ENCODE measurements around the gene NAPB. TPM values are rescaled to one million over a fixed set of nuclear protein-coding genes. Genes with fewer than 3 reads are reported as not detected.

Gene NAPB
- total and polyA plus RNA-seq, 2 donors = 9.7 to 32.3 TPM

- no peaks in the 10 kb centered on the region for H3K36me3 ChIP-seq (ENCODE audit: insufficient read depth)
- WGBS = 90% methylated on average over 8 of the region's 8 CpGs
- no peak for DNase-seq (ENCODE audit: extremely low spot score)
- no peaks in the 10 kb centered on the region for H3K4me1 ChIP-seq (ENCODE audit: insufficient read depth)
- no peak overlapping the region for H3K4me3 ChIP-seq (ENCODE audit: low read depth, low read length)
- H3K27ac ChIP-seq (ENCODE audit: low read depth) = no peak overlapping the region
Observed at GRCh38 chr20:23326774-23327173, 94.5 kb downstream of the NAPB start.

GRCh38 chr20:23325107-23325506, 96.2 kb downstream of the NAPB start:
- no peak overlapping the region for H3K4me3 ChIP-seq (ENCODE audit: low read depth, low read length)
- WGBS = 79% methylated on average over 3 of the region's 3 CpGs
- no peaks in the 10 kb centered on the region for H3K4me1 ChIP-seq (ENCODE audit: insufficient read depth)
- no peak overlapping the region for H3K27ac ChIP-seq (ENCODE audit: low read depth)
- DNase-seq (ENCODE audit: extremely low spot score) = no peak
- no peaks in the 10 kb centered on the region for H3K36me3 ChIP-seq (ENCODE audit: insufficient read depth)

Small RNA genes within 50 kb of the gene (small RNA-seq; reads per million reads assigned to genes)
- gene RF00019 (not detected), gene RNA5SP479 (not detected)

Other genes with a start within 250 kb of the NAPB start
- 19.4 TPM for gene NXT1, start 70.7 kb downstream of the NAPB start, total RNA-seq
- gene NXT1, start 70.7 kb downstream of the NAPB start, polyA plus RNA-seq = 30.4 TPM
- 14.1 TPM for gene GZF1, start 59.3 kb downstream of the NAPB start, total RNA-seq
- 18.3 TPM for gene GZF1, start 59.3 kb downstream of the NAPB start, polyA plus RNA-seq
- gene CSTL1, start 18.2 kb upstream of the NAPB start, total RNA-seq = not detected
- not detected for gene CSTL1, start 18.2 kb upstream of the NAPB start, polyA plus RNA-seq
- gene CST11, start 31.4 kb upstream of the NAPB start, total RNA-seq = not detected
- not detected for gene CST11, start 31.4 kb upstream of the NAPB start, polyA plus RNA-seq
- not detected for gene CST8, start 69.6 kb upstream of the NAPB start, total RNA-seq
- gene CST8, start 69.6 kb upstream of the NAPB start, polyA plus RNA-seq = not detected
- not detected for gene CST9L, start 147.0 kb upstream of the NAPB start, total RNA-seq
- gene CST9L, start 147.0 kb upstream of the NAPB start, polyA plus RNA-seq = not detected
- not detected for gene CST9, start 184.4 kb upstream of the NAPB start, total RNA-seq
- gene CST9, start 184.4 kb upstream of the NAPB start, polyA plus RNA-seq = not detected
- gene CST3, start 216.5 kb upstream of the NAPB start, total RNA-seq = 166 TPM
- gene CST3, start 216.5 kb upstream of the NAPB start, polyA plus RNA-seq = 1,484 TPM